ENCODE measurements around the gene XPO4.

XPO4 gene

GRCh38 chr13:20828539-20829364, 73.8 kb downstream of the XPO4 start:
- DNase-seq (ENCODE audit: low read depth in 2 of 2) = no peak

DNA sequence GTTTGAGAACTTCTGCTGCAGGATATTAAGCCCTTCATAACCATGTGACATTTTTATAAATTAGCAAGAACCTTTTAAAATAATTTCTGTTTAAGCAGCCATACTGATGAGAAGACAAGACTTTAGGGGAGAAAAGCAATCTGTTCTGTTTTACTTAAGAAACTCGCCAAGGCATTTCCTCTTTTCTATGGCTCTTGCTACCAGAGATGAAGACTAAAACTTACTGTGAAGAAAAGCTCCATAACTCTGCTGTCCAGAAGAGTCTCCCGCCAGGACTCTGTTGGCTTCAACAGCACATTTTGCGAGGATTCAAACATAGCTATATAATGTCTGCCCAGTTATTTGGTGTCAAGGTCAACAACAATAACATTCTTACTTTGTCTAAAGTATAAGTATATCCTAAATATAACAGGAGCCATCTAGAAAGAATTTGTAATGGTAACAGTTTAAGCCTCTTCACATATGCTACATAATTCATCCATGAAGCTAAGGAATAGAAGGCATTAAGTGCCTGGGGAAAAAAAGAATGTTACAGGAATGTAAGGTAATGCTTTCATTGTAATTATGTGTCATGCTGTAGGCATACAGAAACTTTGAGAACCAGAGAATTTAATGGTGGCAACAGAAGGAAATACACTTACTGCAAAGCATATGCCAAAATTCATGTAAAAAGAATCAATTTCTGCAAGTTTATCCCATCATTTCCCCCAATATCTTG, 75.5 kb downstream of the XPO4 start:
- no peak for DNase-seq (ENCODE audit: low read depth in 2 of 2)

- DNase-seq (ENCODE audit: low read depth in 2 of 2) = no peak
These were observed 76.2 kb downstream of the XPO4 start for GRCh38 chr13:20826301-20826700.

GRCh38 chr13:20825477-20825875, 77.1 kb downstream of the XPO4 start:
- no peak for DNase-seq (ENCODE audit: low read depth in 2 of 2)

DNA sequence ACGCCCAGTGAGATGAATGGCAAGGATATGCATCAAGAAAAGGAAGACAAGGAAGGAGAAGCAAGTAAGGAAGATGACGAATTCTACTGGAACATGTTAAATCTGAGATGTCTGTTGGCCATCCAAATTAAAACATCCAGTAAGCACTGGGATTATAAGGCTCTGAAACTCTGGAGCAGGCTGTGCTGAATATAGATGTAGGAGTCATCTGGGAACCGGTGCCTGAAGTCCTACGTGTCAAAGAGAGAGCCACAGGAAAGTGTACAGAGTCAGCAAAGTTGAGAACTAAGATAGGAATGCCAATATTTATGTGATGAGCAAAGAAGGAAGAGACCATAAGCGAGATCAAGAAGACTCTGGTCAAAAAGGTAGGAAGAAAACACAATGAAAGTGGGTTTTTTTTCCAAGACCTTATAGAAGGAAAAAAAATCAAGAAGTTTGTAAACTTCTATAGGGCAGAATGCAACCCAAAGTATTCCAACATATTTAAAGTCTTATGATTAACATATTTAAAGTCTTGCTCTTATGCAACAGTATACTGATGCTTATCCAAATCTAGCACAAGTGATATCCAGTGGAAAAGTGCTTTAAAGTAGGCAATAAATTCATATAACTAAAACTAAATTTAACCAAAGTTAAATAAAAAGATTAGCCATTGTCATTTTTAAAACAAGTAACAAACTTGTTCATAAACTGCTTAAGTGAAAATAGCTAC, 77.6 kb downstream of the XPO4 start:
- no peak for DNase-seq (ENCODE audit: low read depth in 2 of 2)

DNA sequence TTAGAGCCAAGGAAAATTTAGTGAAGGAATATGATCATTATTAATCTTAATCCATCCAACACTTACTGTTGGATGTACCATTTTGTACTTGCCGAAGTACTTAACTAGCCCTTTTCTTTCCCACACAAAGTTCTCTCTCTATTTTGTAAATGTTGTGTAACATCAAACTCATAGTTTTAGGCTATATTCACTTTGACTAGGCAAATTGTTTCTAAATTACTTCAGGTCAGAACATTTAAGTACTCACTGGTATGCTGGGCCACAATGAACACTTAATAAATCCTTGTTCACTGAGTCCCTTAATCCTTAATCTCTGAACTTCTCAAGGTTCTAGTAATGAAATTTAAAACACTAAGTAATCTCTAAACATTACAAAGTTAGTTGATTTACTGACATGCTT, 79.5 kb downstream of the XPO4 start:
- DNase-seq (ENCODE audit: low read depth in 2 of 2) = no peak

DNA sequence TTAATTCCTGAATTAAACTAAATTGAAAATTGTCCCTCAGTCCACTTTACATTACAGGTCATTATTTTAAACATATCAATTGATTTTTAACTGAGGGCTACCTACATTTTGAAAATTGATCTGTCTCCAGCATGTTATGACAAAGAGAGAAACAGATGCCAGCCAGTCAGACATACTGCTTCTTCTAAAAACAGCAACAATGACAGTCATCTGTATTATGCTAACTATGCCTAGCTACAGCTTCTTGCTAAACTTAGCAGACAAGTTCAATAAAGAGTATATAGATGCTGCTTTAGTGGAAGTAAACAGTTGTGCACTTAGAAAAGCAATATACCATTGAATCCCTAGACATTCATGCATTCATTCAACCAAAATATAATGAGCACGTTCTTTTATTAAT, 80.1 kb downstream of the XPO4 start:
- DNase-seq (ENCODE audit: low read depth in 2 of 2) = no peak

DNA sequence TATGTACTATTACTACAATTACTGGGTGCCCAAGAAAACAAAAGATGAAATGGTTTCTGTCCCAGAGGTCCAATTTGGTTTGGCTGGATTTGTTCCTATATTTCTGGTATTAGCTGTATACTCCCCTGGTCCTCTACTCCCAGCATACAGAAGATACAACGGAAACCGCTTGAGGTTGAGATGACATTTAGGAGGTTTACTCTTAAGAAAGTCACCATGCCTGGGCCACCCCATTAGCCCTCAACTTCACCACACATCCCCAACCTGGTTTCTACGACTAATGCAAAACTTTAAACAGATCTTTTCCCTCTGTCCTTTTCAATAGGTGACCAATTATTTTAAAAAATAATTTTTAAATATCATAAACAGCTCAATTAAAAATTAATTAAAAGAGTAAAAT, 82.8 kb downstream of the XPO4 start:
- DNase-seq (ENCODE audit: low read depth in 2 of 2) = no peak

- DNase-seq (ENCODE audit: low read depth in 2 of 2) = no peak
These were observed 87.1 kb downstream of the XPO4 start for GRCh38 chr13:20815464-20815863.

DNA sequence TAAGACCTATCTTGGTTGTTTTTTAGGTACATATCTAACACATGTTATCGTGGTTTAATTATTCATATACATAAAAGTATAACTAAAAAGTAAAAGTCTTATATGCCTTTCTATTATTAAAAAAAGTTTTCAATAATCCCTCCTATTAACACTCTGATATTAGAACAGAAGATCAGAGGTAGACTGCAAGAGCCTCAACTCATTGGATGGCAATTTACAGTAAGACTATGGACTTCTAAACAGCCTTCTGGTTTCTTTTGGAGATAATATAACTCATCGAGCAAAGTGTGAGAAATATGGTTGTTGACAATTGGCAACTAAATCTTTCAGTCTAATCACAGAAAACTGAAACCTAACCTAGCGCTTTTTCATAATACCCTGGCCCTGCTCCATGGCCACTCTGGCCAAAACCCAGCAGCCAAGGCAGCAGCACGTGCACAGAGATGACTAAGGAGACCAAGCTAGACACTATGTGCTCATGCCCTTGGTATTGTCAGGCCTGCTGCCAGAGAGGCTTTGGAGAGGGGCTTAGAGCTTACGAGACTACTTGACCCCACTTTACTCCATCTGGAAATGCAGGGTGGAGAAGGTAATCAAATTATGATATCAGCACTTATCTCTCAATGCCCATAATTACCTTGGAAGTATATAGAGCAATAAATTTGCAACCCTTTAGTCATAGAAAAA, 88.2 kb downstream of the XPO4 start:
- DNase-seq (ENCODE audit: low read depth in 2 of 2) = no peak

DNA sequence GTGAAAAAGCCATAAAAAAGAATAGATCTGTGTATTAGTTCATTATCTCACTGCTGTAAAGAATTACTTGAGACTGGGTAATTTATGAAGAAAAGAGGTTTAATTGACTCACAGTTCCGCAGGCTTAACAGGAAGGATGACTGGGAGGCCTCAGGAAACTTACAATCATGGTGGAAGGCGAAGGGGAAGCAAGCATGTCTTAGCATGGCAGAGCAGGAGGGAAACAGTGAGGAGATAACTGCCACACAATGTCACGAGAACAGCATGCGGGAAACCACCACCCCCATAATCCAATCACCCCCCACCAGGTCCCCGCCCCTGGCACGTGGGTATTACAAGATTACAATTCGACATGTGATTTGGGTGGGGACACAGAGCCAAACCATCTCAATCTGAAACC, 89.7 kb downstream of the XPO4 start:
- DNase-seq (ENCODE audit: low read depth in 2 of 2) = no peak

GRCh38 chr13:20810808-20811207, 91.7 kb downstream of the XPO4 start:
- no peak for DNase-seq (ENCODE audit: low read depth in 2 of 2)

DNA sequence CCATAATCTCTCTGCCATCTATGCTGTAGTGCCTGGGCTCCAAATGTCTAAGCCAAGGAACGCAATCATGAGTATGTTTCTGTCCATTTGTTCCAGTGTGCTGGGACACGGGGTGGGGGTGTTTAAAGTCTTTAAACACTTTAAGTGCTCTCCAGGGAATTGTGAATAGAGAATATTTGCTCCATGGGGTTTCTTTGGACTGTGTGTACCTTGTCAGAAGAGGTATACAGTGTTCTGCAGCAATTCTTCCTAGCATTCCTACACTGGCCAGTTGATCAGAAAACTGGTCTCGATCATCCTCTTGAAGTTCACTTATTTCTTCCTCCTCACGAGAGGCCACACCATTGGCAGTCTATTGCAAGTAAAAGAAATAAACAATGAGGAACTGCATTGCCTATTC, 93.7 kb downstream of the XPO4 start:
- DNase-seq (ENCODE audit: low read depth in 2 of 2) = no peak

GRCh38 chr13:20803180-20803965, 99.2 kb downstream of the XPO4 start:
- no peak for DNase-seq (ENCODE audit: low read depth in 2 of 2)

DNA sequence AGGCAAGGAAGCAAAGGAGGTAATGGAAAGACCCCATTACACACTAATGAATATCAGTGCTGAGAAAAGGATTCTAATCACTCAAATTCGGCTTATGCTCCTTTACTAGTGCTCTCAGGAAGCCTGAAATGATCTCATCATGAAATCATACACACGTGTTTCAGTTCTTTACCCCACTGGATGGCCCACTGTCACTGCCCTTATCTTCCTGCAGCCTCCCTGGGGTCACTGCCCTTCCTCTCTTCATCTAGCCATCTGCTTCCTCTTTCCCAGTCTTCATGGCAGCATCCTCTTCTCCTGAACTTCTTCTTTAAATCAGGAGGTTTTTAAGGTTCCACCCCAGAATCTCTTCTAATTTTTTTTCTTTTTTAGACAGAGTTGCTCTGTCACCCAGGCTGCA, 100.8 kb downstream of the XPO4 start:
- no peak for DNase-seq (ENCODE audit: low read depth in 2 of 2)

DNA sequence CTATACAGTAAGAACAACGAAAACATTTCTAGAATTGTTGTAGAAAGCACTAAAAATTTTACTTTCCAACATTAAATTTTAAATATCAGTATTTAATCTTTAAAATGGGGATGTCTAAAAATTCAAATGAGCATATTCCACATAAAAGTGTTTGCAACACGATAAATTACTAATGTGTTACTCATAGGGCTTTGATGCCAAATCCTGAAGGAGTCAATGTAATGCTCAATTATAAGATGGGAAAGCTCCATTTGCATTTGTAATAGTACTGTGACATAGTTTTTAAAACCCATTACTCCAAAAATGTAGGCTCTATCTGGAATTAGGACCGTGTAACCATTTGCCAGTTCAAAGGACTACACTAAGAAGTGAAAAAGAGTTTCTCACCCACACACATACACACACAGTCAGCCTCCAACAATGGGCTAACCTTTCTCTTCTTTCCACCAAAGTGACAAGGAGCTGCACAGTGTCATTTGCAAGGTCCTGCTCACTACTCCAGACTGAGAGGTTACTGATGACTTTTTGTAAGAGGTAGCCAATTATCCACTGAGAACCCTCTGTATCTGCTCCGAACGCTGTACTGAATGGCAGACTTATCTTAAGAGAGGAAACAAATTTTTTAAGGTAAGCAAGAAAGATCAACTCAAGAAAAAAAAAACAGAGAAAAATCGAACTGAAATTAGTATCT, 102.7 kb downstream of the XPO4 start:
- DNase-seq (ENCODE audit: low read depth in 2 of 2) = no peak

- DNase-seq (ENCODE audit: low read depth in 2 of 2) = no peak
These were observed 104.5 kb downstream of the XPO4 start for GRCh38 chr13:20798027-20798426.

- no peak for DNase-seq (ENCODE audit: low read depth in 2 of 2)
These were observed 105.6 kb downstream of the XPO4 start for GRCh38 chr13:20796791-20797508.

GRCh38 chr13:20789665-20790064, 112.9 kb downstream of the XPO4 start:
- DNase-seq (ENCODE audit: low read depth in 2 of 2) = no peak

- DNase-seq (ENCODE audit: low read depth in 2 of 2) = no peak
These were observed 114.2 kb downstream of the XPO4 start for GRCh38 chr13:20788312-20788711.

All from stimulated activated CD8-positive, alpha-beta memory T cell treated with anti-CD3 and anti-CD28 coated beads, Interleukin-15, amount 100 ng/mL, for 4 hours (primary cell).